ENCODE results near the gene LRRC70.

LRRC70 gene

GRCh38 chr5:62575489-62575888 is 3.1 kb upstream of the LRRC70 start:
- no peak for DNase-seq

- DNase-seq: no peak
Measured at GRCh38 chr5:62576570-62577170, 1.9 kb upstream of the LRRC70 start.

GRCh38 chr5:62577488-62577887 is 1.1 kb upstream of the LRRC70 start:
- DNase-seq: no peak

GRCh38 chr5:62579761-62580160 is 1.1 kb downstream of the LRRC70 start:
- DNase-seq: no peak

- DNase-seq: no peak
Measured at GRCh38 chr5:62581836-62582597, 3.4 kb downstream of the LRRC70 start.

- DNase-seq: no peak
Measured at GRCh38 chr5:62584391-62584790, 5.8 kb downstream of the LRRC70 start.

- DNase-seq: no peak
Measured at GRCh38 chr5:62585306-62585705, 6.7 kb downstream of the LRRC70 start.

GRCh38 chr5:62585751-62586150 is 7.1 kb downstream of the LRRC70 start:
- no peak for DNase-seq

- DNase-seq: no peak
Measured at GRCh38 chr5:62587737-62588136, 9.1 kb downstream of the LRRC70 start.

GRCh38 chr5:62588668-62589067 is 10.0 kb downstream of the LRRC70 start:
- DNase-seq: no peak

GRCh38 chr5:62589504-62589903 is 10.9 kb downstream of the LRRC70 start:
- DNase-seq: no peak

- DNase-seq: no peak
Measured at GRCh38 chr5:62590387-62590786, 11.8 kb downstream of the LRRC70 start.

GRCh38 chr5:62592558-62592957 is 13.9 kb downstream of the LRRC70 start:
- no peak for DNase-seq

GRCh38 chr5:62593331-62593730 is 14.7 kb downstream of the LRRC70 start:
- DNase-seq: no peak

GRCh38 chr5:62594364-62594984 is 15.9 kb downstream of the LRRC70 start:
- no peak for DNase-seq

GRCh38 chr5:62596096-62596495 is 17.5 kb downstream of the LRRC70 start:
- no peak for DNase-seq

GRCh38 chr5:62596691-62597090 is 18.1 kb downstream of the LRRC70 start:
- no peak for DNase-seq

- DNase-seq: no peak
Measured at GRCh38 chr5:62597314-62597713, 18.7 kb downstream of the LRRC70 start.

GRCh38 chr5:62600560-62601252 is 22.1 kb downstream of the LRRC70 start:
- no peak for DNase-seq

- DNase-seq: no peak
Measured at GRCh38 chr5:62603934-62604333, 25.3 kb downstream of the LRRC70 start.

- DNase-seq: no peak
Measured at GRCh38 chr5:62605638-62606037, 27.0 kb downstream of the LRRC70 start.

- no peak for DNase-seq
Measured at GRCh38 chr5:62606878-62607277, 28.3 kb downstream of the LRRC70 start.

GRCh38 chr5:62607615-62608014 is 29.0 kb downstream of the LRRC70 start:
- DNase-seq: no peak

All from NCI-H1092 treated with DMSO at 0.1 percent for 48 hours (cell line).